H1 (cell line): ENCODE data around the gene ZYX. TPM values are rescaled to one million over a fixed set of nuclear protein-coding genes. Genes with fewer than 3 reads are reported as not detected.

Source experiments
- CTCF ChIA-PET: fragments of 300-600 bp; sonication (Branson Sonifier 250); formaldehyde crosslinking; loops from one replicate; lab custom pipeline; 2021; ENCODE audit not compliant: partially characterized antibody; lab: Charles Lee
- POLR2A ChIA-PET: fragments of 300-600 bp; sonication (Branson Sonifier 250); formaldehyde crosslinking; loops from one replicate; lab custom pipeline; 2021; ENCODE audit warnings: inconsistent platforms; ENCODE audit not compliant: partially characterized antibody; lab: Charles Lee
- DNase-seq, 2 experiments: peaks; one replicate each; pipeline versions ENCODE4 v3.0.0 to v3.0.0-alpha.2; 2010 to 2022; ENCODE audit warnings: low spot score in 2 of 2, low read depth in 1 of 2, mixed read lengths in 1 of 2
- FAIRE-seq: peaks from 2 replicates; lab custom pipeline; 2011; peaks lifted over from hg19 to GRCh38; lab: Jason Lieb, UNC
- H2AFZ ChIP-seq: 2 replicates; pipeline ENCODE4 v1.8.1; 2012; ENCODE audit warnings: low read length, inconsistent platforms
- H2AK5ac ChIP-seq: 2 replicates; pipeline ENCODE4 v1.6.1; 2013; ENCODE audit warnings: low read depth, low read length
- H2BK120ac ChIP-seq: replicated peaks from 2 replicates; pipeline ENCODE3; 2013; ENCODE audit warnings: low read depth, low read length, inconsistent platforms
- H2BK12ac ChIP-seq: 2 replicates; pipeline ENCODE4 v1.6.1; 2013; ENCODE audit warnings: low read depth, low read length
- H2BK15ac ChIP-seq: 2 replicates; pipeline ENCODE4 v1.6.1; 2013; ENCODE audit warnings: low read length
- H2BK20ac ChIP-seq: 2 replicates; pipeline ENCODE4 v1.6.1; 2013; ENCODE audit warnings: low read length
- H2BK5ac ChIP-seq: 2 replicates; pipeline ENCODE4 v1.6.1; 2013; ENCODE audit warnings: low read depth, low read length
- H3K14ac ChIP-seq: 2 replicates; pipeline ENCODE4 v1.6.1; 2013; ENCODE audit warnings: inconsistent platforms; ENCODE audit not compliant: insufficient read length
- H3K18ac ChIP-seq: 2 replicates; pipeline ENCODE4 v1.6.1; 2013; ENCODE audit warnings: low read length; ENCODE audit errors: extremely low read depth
- H3K23ac ChIP-seq: 2 replicates; pipeline ENCODE4 v1.6.1; 2013; ENCODE audit warnings: inconsistent platforms; ENCODE audit not compliant: insufficient read length
- H3K23me2 ChIP-seq: 2 replicates; pipeline ENCODE4 v1.6.1; 2013; ENCODE audit warnings: low read depth, low read length
- H3K27ac ChIP-seq: 2 replicates; pipeline ENCODE4 v1.6.1; 2011; ENCODE audit warnings: low read depth, low read length, inconsistent platforms
- H3K27me3 ChIP-seq, 4 experiments: replicated peaks in 1 of 4; 1 replicate in 1 of 4; 2 replicates in 3 of 4; pipeline versions ENCODE4 v1.6.1 to v1.8.1; 2011 to 2013; ENCODE audit warnings: low read length in 3 of 4, mild to moderate bottlenecking in 3 of 4, inconsistent platforms in 2 of 4, mixed read lengths in 2 of 4, moderate library complexity in 1 of 4; ENCODE audit not compliant: control insufficient read depth in 3 of 4, insufficient read depth in 3 of 4; ENCODE audit errors: extremely low read depth in 1 of 4
- H3K36me3 ChIP-seq, 4 experiments: 2 replicates each; pipeline versions ENCODE4 v1.6.1 to v1.8.1; 2011 to 2013; ENCODE audit warnings: mild to moderate bottlenecking in 4 of 4, low read length in 3 of 4, moderate library complexity in 2 of 4, control low read depth in 1 of 4, inconsistent platforms in 1 of 4; ENCODE audit not compliant: insufficient read depth in 4 of 4, control insufficient read depth in 2 of 4
- H3K4ac ChIP-seq: replicated peaks from 2 replicates; pipeline ENCODE3; 2013; ENCODE audit warnings: low read length, low read depth, mixed read lengths, inconsistent platforms; ENCODE audit not compliant: insufficient read length
- H3K4me1 ChIP-seq, 4 experiments: replicated peaks in 1 of 4; 1 replicate in 1 of 4; 2 replicates in 3 of 4; pipeline versions ENCODE4 v1.6.1 to v1.8.1; 2011 to 2013; ENCODE audit warnings: low read length in 3 of 4, inconsistent platforms in 2 of 4, mixed read lengths in 1 of 4; ENCODE audit not compliant: insufficient read depth in 4 of 4, control insufficient read depth in 3 of 4
- H3K4me2 ChIP-seq, 2 experiments: 2 replicates each; pipeline versions ENCODE4 v1.6.1 to v1.8.1; 2011 to 2013; ENCODE audit warnings: low read depth in 2 of 2, low read length in 2 of 2, control low read depth in 1 of 2, inconsistent platforms in 1 of 2, mild to moderate bottlenecking in 1 of 2; ENCODE audit not compliant: insufficient read depth in 1 of 2
- H3K4me3 ChIP-seq, 4 experiments: fragments of 200-600, 300-600 bp in 1 of 4; sonication (generic), shearing (Covaris generic), sonication (Bioruptor Twin) in 1 of 4; 2 replicates each; pipeline versions ENCODE4 v1.5.1 to v1.8.1; 2011 to 2016; ENCODE audit warnings: low read length in 4 of 4, low read depth in 3 of 4, control low read depth in 2 of 4, inconsistent platforms in 2 of 4, mild to moderate bottlenecking in 2 of 4, mixed read lengths in 1 of 4, moderate library complexity in 1 of 4; ENCODE audit not compliant: insufficient read depth in 2 of 4; ENCODE audit errors: extremely low read depth in 1 of 4
- H3K56ac ChIP-seq: replicated peaks from 2 replicates; pipeline ENCODE3; 2013; ENCODE audit warnings: low read depth, mild to moderate bottlenecking, mixed read lengths, low read length, inconsistent platforms; ENCODE audit not compliant: insufficient read length
- H3K79me1 ChIP-seq: 2 replicates; pipeline ENCODE4 v1.6.1; 2013; ENCODE audit warnings: low read depth, low read length, control low read depth
- H3K79me2 ChIP-seq, 2 experiments: 2 replicates each; pipeline versions ENCODE4 v1.6.1 to v1.8.1; 2012 to 2013; ENCODE audit warnings: low read length in 2 of 2, mild to moderate bottlenecking in 2 of 2, inconsistent platforms in 1 of 2; ENCODE audit not compliant: insufficient read depth in 2 of 2, control insufficient read depth in 1 of 2
- H3K9ac ChIP-seq, 4 experiments: replicated peaks in 1 of 4; 1 replicate in 1 of 4; 2 replicates in 3 of 4; pipeline versions ENCODE4 v1.6.1 to v1.8.1; 2011 to 2013; ENCODE audit warnings: low read depth in 3 of 4, low read length in 3 of 4, control low read depth in 2 of 4, mild to moderate bottlenecking in 2 of 4, moderate library complexity in 2 of 4, inconsistent platforms in 1 of 4; ENCODE audit errors: extremely low read depth in 1 of 4
- H3K9me3 ChIP-seq, 2 experiments: 2 replicates each; pipeline versions ENCODE4 v1.6.1 to v1.8.1; 2012 to 2013; ENCODE audit warnings: mild to moderate bottlenecking in 2 of 2, moderate library complexity in 2 of 2, control low read depth in 1 of 2, inconsistent platforms in 1 of 2, low read depth in 1 of 2, low read length in 1 of 2, mixed read lengths in 1 of 2; ENCODE audit not compliant: insufficient read depth in 2 of 2
- H4K20me1 ChIP-seq, 2 experiments: replicated peaks in 1 of 2; 2 replicates each; pipeline versions ENCODE3 to v1.8.1; 2011 to 2013; ENCODE audit warnings: inconsistent platforms in 2 of 2, low read length in 2 of 2, mild to moderate bottlenecking in 1 of 2; ENCODE audit not compliant: insufficient read depth in 2 of 2, control insufficient read depth in 1 of 2
- H4K5ac ChIP-seq: 2 replicates; pipeline ENCODE4 v1.6.1; 2013; ENCODE audit warnings: low read length, low read depth, mixed read lengths, inconsistent platforms; ENCODE audit not compliant: insufficient read length
- H4K8ac ChIP-seq: 2 replicates; pipeline ENCODE4 v1.8.0; 2013; ENCODE audit warnings: mild to moderate bottlenecking, moderate library complexity, low read length, inconsistent platforms; ENCODE audit not compliant: insufficient read depth; ENCODE audit errors: extremely low read depth
- H4K91ac ChIP-seq: replicated peaks from 2 replicates; pipeline ENCODE3; 2013; ENCODE audit warnings: low read length, mixed read lengths, inconsistent platforms; ENCODE audit not compliant: insufficient read length
- ASH2L ChIP-seq: fragments of 200-600, 300-600 bp; sonication (generic); IDR thresholded peaks from one replicate; pipeline ENCODE4 v1.7.1; 2017; ENCODE audit warnings: low read length
- CBX5 ChIP-seq: fragments of 300-800, 300-1000 bp; sonication (generic); IDR thresholded peaks from 2 replicates; pipeline ENCODE4 v1.7.1; 2016; ENCODE audit warnings: antibody characterized with exemption, low read length, low read depth
- CREB1 ChIP-seq: IDR thresholded peaks from 2 replicates; pipeline ENCODE4 v1.6.1; 2012; ENCODE audit warnings: inconsistent platforms
- EGR1 ChIP-seq: IDR thresholded peaks from 2 replicates; pipeline ENCODE4 v1.6.1; 2011; ENCODE audit warnings: low read depth, low read length, borderline replicate concordance
- JUND ChIP-seq: IDR thresholded peaks from 2 replicates; pipeline ENCODE4 v1.6.1; 2011; ENCODE audit warnings: mild to moderate bottlenecking, improper control_type of control experiment, low read length
- POLR2A ChIP-seq, 2 experiments: IDR thresholded peaks; 1 replicate in 1 of 2; 2 replicates in 1 of 2; pipeline ENCODE4 v1.6.1; 2011; ENCODE audit warnings: low read depth in 2 of 2, low read length in 2 of 2, mild to moderate bottlenecking in 2 of 2; ENCODE audit errors: control extremely low read depth in 1 of 2
- POLR2AphosphoS5 ChIP-seq: IDR thresholded peaks from 2 replicates; pipeline ENCODE4 v1.6.1; 2011; ENCODE audit warnings: low read depth, low read length
- RXRA ChIP-seq: IDR thresholded peaks from 2 replicates; pipeline ENCODE4 v1.6.1; 2011; ENCODE audit warnings: low read depth, mild to moderate bottlenecking, low read length, moderate library complexity; ENCODE audit not compliant: insufficient read depth
- SIRT6 ChIP-seq: IDR thresholded peaks from one replicate; pipeline ENCODE4 v1.7.1; 2012; ENCODE audit warnings: low read length, inconsistent platforms
- WGBS, 2 experiments: shearing (Covaris generic) in 1 of 2; methylation state at CpG; one replicate each; pipeline versions ENCODE4 v1.1.6 to v1.1.7; 2013 to 2015; ENCODE audit warnings: low lambda C conversion rate in 2 of 2, mixed read lengths in 2 of 2, inconsistent platforms in 1 of 2, low coverage in 1 of 2, missing lambda C conversion rate in 1 of 2; ENCODE audit not compliant: insufficient replicate concordance in 2 of 2, insufficient coverage in 1 of 2, insufficient read length in 1 of 2; ENCODE audit errors: extremely low coverage in 1 of 2, missing lambda C conversion rate in 1 of 2; 5-methylcytosine and 5-hydroxymethylcytosine counted together
- polyA plus RNA-seq, 7 experiments: library from polyadenylated mRNA; depleted of rRNA in 3 of 7; stranded (reverse) in 5 of 7; unstranded in 2 of 7; fragments of >200 nt in 5 of 7; fragments of 200-250 nt in 2 of 7; gene quantifications; 1 replicate in 5 of 7; 2 replicates in 1 of 7; 4 replicates in 1 of 7; pipeline versions ENCODE4 v1.2.1 to v1.2.3, GENCODE V29; 2011 to 2013; ENCODE audit warnings: missing spikeins in 2 of 7, mixed read lengths in 2 of 7
- total RNA-seq: library from RNA; stranded (reverse); fragmentation: NEBNext Ultra II Directional; extraction: Animal tissue kit (Norgen Biotek cat#: 25700); gene quantifications from 2 replicates; pipeline ENCODE4 v1.2.1, GENCODE V29; 2021
- TF ChIP-seq, protein P1 (sequence below): IDR thresholded peaks from 2 replicates; pipeline ENCODE4 v1.6.1; 2011; ENCODE audit warnings: low read length, improper control_type of control experiment

ZYX gene
- total and polyA plus RNA-seq, 2 of the 8 experiments (the other 6 are each of a cell fraction or from before 2014, with no cell fraction given) = 40.6 to 159 TPM

- peaks cover 0 to 5% (median 0%) of the 10 kb centered on the region in 4 experiments; a peak in 3 of 7 replicates for H3K4me1 ChIP-seq
- H4K5ac ChIP-seq = no peak overlapping the region
- peaks cover 26 to 76% (median 63%) of the 10 kb centered on the region in 4 experiments for H3K36me3 ChIP-seq
- peaks cover 16% of the 10 kb centered on the region for H3K79me1 ChIP-seq
- H4K91ac ChIP-seq = no peak overlapping the region
- ChIA-PET CTCF (interaction anchor here (0.6 to 23.5 kb wide), 8 partner anchors 14 to 148 kb away, joined by 3 to 359 read pairs (median 15); partner anchors contain the start of genes EPHA1 and ZYX), POLR2A (interaction anchor here (1.3 to 25.2 kb wide), 11 partner anchors 13 to 90 kb away, joined by 3 to 518 read pairs (median 12); partner anchors contain the start of genes EPHA1, FAM131B and ZYX)
- H3K4me2 ChIP-seq = no peak overlapping the region
- H3K14ac ChIP-seq = no peak overlapping the region
- no peaks in the 10 kb centered on the region for H3K27me3 ChIP-seq
- WGBS, 2 experiments = 92% methylated on average over 10 of the region's 10 CpGs; no CpG with 5 or more reads in 1 of the 2 experiments
- no peak overlapping the region for H3K27ac ChIP-seq
- H2BK120ac ChIP-seq = no peak overlapping the region
- no peak for FAIRE-seq
- H2BK5ac ChIP-seq = no peak overlapping the region
- H2AK5ac ChIP-seq = no peak overlapping the region
- no peak overlapping the region for H2BK15ac ChIP-seq
- H4K8ac ChIP-seq = peak overlapping the region; percentile 65
- H3K4ac ChIP-seq = no peak overlapping the region
- H3K4me3 ChIP-seq = no peak overlapping the region
- H3K9me3 ChIP-seq = no peaks in the 10 kb centered on the region
- peaks cover 2% of the 10 kb centered on the region; the same call in 1 of the 2 replicates for H3K23me2 ChIP-seq
- peaks cover 0 to 9% of the 10 kb centered on the region in 2 experiments; a peak in 2 of 4 replicates for H3K79me2 ChIP-seq
- H4K20me1 ChIP-seq = peaks cover 40 to 56% of the 10 kb centered on the region in 2 experiments
- H3K18ac ChIP-seq = no peak overlapping the region
- no peak for DNase-seq
- H2BK12ac ChIP-seq = no peak overlapping the region
- TF ChIP-seq POLR2AphosphoS5 = peak; percentile 94
- no peak for TF ChIP-seq CREB1
- TF ChIP-seq EGR1 = no peak
- no peak for TF ChIP-seq CBX5
- TF ChIP-seq RXRA = no peak
- peak in 1 of 2 experiments; percentile 93; a peak in 2 of 3 replicates for TF ChIP-seq POLR2A (IDR thresholded peaks at IDR 0.05; ENCODE audit: control extremely low read depth in 1 of 2, low read depth in 2 of 2, low read length in 2 of 2)
- TF ChIP-seq, protein P1, sequence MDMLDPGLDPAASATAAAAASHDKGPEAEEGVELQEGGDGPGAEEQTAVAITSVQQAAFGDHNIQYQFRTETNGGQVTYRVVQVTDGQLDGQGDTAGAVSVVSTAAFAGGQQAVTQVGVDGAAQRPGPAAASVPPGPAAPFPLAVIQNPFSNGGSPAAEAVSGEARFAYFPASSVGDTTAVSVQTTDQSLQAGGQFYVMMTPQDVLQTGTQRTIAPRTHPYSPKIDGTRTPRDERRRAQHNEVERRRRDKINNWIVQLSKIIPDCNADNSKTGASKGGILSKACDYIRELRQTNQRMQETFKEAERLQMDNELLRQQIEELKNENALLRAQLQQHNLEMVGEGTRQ = 0 out of 2 replicates have a peak, but pooled peaks have one; percentile 1
- no peak for TF ChIP-seq JUND
- TF ChIP-seq SIRT6 = no peak
- no peak for TF ChIP-seq ASH2L
- no peak overlapping the region for H2AFZ ChIP-seq
- no peak overlapping the region for H2BK20ac ChIP-seq
- no peak overlapping the region for H3K9ac ChIP-seq
- H3K56ac ChIP-seq = no peak overlapping the region
- H3K23ac ChIP-seq = no peak overlapping the region
Observed at GRCh38 chr7:143390104-143390772, 9.1 kb downstream of the ZYX start.
